Hematopoietic multipotent progenitor cell treated with erythropoietin and hydrocortisone succinate and interleukin-3 and kit ligand, for 15 days (in vitro differentiated cells): ENCODE data around the gene MCOLN2.
"Not testable (repeated sequence)": the region's sequence is repeated elsewhere in the genome, so short reads cannot be mapped to it uniquely, and the experiment has no call there.

Experiments
- DNase-seq: peaks from one replicate; pipeline ENCODE4 v3.0.0-alpha.2; 2015; ENCODE audit warnings: low spot score

MCOLN2 gene

GRCh38 chr1:84941843-84942242 lies 55.1 kb downstream of the MCOLN2 start:
- no peak for DNase-seq

GRCh38 chr1:84940481-84940880 lies 56.4 kb downstream of the MCOLN2 start:
- no peak for DNase-seq

- DNase-seq, result no peak
These were observed 57.2 kb downstream of the MCOLN2 start for GRCh38 chr1:84939761-84940160.

GRCh38 chr1:84939151-84939550 lies 57.8 kb downstream of the MCOLN2 start:
- DNase-seq, result no peak

- peak; percentile 70 for DNase-seq
These were observed 60.6 kb downstream of the MCOLN2 start for GRCh38 chr1:84936116-84936810.

GRCh38 chr1:84933011-84933611 lies 63.8 kb downstream of the MCOLN2 start:
- no peak for DNase-seq

GRCh38 chr1:84930831-84931230 lies 66.1 kb downstream of the MCOLN2 start:
- no peak for DNase-seq

GRCh38 chr1:84930329-84930728 lies 66.6 kb downstream of the MCOLN2 start:
- DNase-seq, result no peak

- DNase-seq, result no peak
These were observed 67.3 kb downstream of the MCOLN2 start for GRCh38 chr1:84929581-84929980.

- DNase-seq, result no peak
These were observed 67.9 kb downstream of the MCOLN2 start for GRCh38 chr1:84928979-84929378.

GRCh38 chr1:84923317-84923716 lies 73.6 kb downstream of the MCOLN2 start:
- no peak for DNase-seq

- DNase-seq, result no peak
These were observed 76.8 kb downstream of the MCOLN2 start for GRCh38 chr1:84920159-84920558.

GRCh38 chr1:84919461-84919970 lies 77.4 kb downstream of the MCOLN2 start:
- no peak for DNase-seq

GRCh38 chr1:84918726-84919336 lies 78.1 kb downstream of the MCOLN2 start:
- no peak for DNase-seq

GRCh38 chr1:84916897-84917296 lies 80.0 kb downstream of the MCOLN2 start:
- DNase-seq, result no peak

GRCh38 chr1:84913555-84913892 lies 83.4 kb downstream of the MCOLN2 start:
- no peak for DNase-seq

GRCh38 chr1:84912726-84913554 lies 84.0 kb downstream of the MCOLN2 start:
- DNase-seq, result no peak

GRCh38 chr1:84908746-84909464 lies 88.0 kb downstream of the MCOLN2 start:
- not testable (repeated sequence) for DNase-seq

- no peak for DNase-seq
These were observed 89.7 kb downstream of the MCOLN2 start for GRCh38 chr1:84907095-84907827.

- not testable (repeated sequence) for DNase-seq
These were observed 94.2 kb downstream of the MCOLN2 start for GRCh38 chr1:84902727-84903126.

GRCh38 chr1:84899969-84900368 lies 96.9 kb downstream of the MCOLN2 start:
- no peak for DNase-seq
